Bone marrow (tissue), 2 donors: ENCODE measurements around the gene ZNF764.
A peak's percentile ranks its signal among the peaks of the same experiment; 100 is the strongest.
"Not testable (repeated sequence)": the region's sequence is repeated elsewhere in the genome, so short reads cannot be mapped to it uniquely, and the experiment has no call there.

Experiments used
- DNase-seq, 2 donors: peaks; one replicate each; lab custom pipeline; 2025; lab: John Stamatoyannopoulos, UW

ZNF764 gene

GRCh38 chr16:30527635-30528178 lies 30.5 kb downstream of the ZNF764 start:
- DNase-seq: peak in 1 of 2 donors; percentile 58

GRCh38 chr16:30526823-30527634 lies 31.1 kb downstream of the ZNF764 start:
- peak; percentile 92 to 98 for DNase-seq

GRCh38 chr16:30526137-30526822 lies 31.9 kb downstream of the ZNF764 start, which contains the start of gene ZNF768:
ZNF768 (minus strand) TSS chr16:30526566; CDS start chr16:30526413, 153 bp downstream.
- peak in 1 of 2 donors; percentile 85 for DNase-seq

DNA sequence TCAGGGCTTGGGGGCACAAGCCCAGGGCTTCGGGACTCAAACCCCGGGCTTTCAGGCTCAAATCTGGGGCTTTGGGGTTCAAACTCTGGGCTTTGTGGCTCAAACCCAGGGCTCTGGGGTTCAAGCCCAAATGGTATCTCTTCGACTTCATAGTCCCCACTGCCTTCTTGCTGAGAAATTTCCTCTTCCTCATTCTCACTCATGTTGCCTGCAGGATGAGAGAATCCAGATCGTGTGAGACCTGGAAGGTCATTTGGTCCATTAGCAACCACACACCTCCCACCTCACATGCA lies 32.4 kb downstream of the ZNF764 start:
- DNase-seq: no peak

DNA sequence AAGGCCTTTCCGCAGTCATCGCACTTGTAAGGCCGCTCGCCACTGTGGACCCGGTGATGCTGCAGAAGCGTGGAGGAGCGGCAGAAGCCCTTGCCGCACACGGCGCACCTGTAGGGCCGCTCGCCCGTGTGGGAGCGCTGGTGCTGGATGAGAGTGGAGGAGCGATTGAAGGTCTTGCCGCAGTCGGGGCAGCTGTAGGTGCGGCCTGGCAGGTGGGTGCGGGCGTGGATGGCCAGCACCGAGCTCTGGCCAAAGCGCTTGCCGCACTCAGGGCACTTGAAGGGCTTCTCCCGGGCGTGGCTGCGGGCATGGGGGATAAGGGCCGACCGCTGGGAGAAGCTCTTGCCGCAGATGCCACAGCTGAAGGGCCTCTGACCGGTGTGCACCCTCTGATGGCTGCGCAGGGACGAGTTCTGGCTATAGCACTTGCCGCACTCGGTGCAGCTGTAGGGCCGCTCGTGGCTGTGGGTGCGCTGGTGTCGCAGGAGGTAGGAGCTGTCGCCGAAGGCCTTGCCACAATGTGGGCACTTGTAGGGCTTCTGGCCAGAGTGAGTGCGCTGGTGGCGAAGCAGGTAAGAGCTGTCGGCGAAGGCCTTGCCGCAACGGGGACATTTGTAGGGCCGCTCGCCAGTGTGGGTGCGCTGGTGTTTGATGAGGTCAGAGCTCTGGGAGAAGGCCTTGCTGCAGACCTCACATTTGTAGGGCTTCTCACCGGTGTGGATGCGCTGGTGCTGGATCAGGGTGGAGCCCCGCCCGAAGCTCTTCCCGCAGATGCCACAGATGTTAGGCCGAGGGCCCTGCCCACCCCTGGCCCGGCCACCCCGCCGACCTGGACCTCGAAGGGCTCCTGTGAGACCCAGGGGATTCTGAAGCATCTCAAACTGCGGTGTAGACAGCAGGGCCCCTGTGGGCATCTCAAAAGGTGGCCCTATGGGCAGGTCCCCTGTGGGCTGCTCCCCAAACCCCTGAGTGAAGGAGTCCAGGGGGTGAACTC lies 33.3 kb downstream of the ZNF764 start:
- DNase-seq: no peak

- no peak for DNase-seq
Measured at GRCh38 chr16:30523768-30524574, 34.2 kb downstream of the ZNF764 start.

GRCh38 chr16:30522702-30523463 lies 35.3 kb downstream of the ZNF764 start:
- DNase-seq: not testable (repeated sequence)

DNA sequence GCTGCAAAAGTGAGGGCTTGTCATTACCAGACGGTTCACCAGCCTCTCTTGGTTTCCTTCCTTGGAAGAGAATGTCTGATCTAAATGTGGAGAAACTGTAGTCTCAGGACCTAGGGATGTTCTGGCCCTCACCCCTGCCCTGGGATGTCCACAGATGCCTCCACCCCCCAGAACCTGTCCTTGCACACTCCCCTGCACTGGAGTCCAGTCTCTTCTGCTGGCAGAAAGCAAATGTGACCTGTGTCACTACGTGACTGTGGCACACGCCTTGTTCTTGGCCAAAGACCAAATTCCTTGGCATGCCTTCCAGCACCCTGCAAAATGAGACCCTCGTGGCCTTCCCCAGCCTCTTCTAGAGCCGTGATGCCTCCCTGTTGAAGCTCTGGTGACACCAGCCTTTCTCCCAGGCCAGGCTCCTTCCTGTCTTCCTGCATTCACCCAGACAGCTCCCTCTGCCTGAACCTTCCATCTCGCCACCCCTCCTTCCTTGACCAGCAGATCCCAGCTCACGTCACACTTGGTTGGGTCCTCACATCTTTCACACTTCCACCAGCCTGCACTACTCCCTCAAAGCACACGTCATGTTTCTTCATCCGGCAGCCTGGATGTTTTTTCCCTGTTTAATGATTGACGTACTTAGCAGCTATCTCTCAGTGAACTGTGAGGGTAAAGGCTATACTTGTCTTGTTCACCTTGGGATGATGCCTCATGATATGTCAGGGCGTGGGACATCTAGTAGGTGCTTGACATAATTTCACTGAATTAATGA lies 36.1 kb downstream of the ZNF764 start:
- no peak for DNase-seq

DNA sequence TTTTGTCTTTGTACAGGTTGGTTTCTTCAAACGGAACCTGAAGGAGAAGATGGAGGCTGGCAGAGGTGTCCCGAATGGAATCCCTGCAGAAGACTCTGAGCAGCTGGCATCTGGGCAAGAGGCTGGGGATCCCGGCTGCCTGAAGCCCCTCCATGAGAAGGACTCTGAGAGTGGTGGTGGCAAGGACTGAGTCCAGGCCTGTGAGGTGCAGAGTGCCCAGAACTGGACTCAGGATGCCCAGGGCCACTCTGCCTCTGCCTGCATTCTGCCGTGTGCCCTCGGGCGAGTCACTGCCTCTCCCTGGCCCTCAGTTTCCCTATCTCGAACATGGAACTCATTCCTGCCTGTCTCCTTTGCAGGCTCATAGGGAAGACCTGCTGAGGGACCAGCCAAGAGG lies 36.7 kb downstream of the ZNF764 start:
- no peak for DNase-seq

DNA sequence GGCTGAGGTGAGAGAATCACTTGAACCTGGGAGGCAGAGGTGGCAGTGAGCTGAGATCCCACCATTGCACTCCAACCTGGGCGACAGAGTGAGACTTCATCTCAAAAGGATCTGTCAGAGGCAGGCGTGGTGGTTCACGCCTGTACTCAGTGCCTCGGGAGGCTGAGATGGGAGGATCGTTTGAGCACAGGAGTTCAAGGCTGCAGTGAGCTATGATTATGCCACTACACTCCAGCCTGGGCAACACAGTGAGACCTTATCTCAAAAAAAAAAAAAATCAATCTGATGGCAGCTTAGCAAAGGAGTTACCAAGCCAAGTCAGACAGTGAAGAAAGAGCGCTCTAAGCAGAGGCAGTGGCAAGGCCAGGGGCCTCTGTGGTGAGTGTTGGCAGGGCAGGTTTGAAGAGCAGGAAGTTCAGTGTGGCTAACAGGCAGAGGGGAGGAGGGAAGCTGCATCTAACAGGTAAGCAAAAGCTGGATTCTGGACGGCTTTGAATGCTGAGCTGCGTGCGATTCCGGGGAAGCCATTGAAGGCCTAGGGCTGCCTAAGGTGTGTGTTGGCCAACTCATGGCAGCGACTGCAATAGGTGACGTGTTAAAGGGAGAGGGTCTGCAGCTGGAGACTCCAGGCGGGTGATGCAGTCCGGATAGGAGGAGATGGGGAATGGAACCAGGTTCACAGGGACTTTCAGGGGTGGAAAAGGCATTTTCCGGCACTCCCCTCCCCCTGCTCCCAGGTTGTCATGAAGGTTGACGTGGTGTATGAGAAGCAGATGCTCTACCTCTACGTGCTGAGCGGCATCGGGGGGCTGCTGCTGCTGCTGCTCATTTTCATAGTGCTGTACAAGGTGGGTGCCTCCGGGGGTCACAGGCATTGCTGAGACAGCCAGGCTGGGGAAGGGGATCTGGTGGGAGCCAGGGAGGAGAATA lies 38.8 kb downstream of the ZNF764 start:
- no peak for DNase-seq

GRCh38 chr16:30518552-30518951 lies 39.6 kb downstream of the ZNF764 start:
- no peak for DNase-seq

DNA sequence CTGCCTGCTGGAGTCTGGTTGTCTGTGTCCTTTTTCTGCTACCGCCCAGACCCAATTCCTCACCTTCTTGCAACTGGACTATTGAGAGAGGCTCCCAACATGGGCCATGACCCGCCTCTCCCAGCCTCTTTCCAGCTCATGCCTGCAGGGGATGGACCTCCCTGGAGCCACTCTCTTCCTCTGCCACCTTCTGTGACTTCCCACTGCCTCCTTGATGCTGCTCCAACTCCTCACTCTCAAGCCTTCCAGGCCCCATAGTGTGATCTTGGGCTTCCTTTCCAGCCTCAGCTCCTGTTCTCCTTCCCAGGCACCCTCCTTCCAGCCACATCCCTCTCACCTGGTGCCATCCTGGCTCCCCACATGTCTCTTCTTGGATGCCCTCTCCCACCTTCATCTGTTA lies 42.9 kb downstream of the ZNF764 start:
- no peak for DNase-seq

DNA sequence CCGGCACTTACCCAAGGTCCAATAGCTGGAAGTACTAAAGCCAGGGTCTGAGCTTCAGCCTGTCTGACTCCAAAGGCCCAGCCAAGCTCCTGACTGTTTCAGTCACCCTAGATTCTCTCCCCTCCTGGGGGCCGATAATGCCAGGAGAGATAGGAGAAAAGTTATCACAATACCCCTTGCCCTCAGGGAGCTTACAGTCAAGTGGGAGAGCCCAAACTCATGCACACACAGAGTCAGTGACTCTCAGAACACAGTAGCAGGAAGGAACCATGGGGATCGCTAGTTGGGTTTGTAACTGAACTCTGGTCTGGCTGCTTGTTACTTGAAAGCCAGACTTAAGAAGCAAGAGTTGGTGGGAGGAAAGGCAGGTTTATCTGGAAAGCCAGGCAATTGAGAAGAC lies 46.7 kb downstream of the ZNF764 start:
- no peak for DNase-seq

- no peak for DNase-seq
Measured at GRCh38 chr16:30510376-30510938, 47.7 kb downstream of the ZNF764 start.

DNA sequence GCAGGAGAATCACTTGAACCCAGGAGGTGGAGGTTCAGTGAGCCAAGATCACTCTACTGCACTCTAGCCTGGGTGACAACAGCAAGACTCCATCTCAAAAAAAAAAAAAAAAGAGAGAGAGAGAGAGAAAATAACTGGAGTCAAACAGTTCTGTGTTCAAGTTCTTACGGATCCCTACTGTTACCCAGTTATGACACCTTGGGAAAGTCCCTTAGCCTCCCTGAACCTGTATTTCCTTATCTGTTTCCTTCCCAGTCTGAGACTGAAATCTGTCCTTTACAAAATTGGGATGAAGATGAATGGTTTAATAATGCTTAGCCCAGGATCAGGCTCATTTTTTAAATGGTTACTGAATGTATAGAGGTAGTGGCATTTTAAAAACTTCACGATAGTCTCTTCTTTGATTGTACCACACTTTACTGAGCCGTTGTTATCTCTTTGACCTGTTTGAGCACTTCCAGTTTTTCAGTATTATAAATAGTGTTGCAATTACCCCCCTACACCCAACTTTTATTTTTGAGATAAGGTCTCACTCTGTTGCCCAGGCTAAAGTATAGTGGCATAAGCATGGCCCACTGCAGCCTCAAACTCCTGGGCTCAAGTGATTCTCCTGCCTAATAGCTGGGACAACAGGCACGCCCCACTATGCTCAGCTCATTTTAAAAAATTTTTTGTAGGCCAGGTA lies 49.0 kb downstream of the ZNF764 start:
- no peak for DNase-seq
